ENCODE data around the gene SLC24A3. TPM values are rescaled to one million over a fixed set of nuclear protein-coding genes. Genes with fewer than 3 reads are reported as not detected.

Gene SLC24A3
- total RNA-seq, 4 donors from 2014 or later = 12.9 to 49.8 (median 27.6) TPM

DNA sequence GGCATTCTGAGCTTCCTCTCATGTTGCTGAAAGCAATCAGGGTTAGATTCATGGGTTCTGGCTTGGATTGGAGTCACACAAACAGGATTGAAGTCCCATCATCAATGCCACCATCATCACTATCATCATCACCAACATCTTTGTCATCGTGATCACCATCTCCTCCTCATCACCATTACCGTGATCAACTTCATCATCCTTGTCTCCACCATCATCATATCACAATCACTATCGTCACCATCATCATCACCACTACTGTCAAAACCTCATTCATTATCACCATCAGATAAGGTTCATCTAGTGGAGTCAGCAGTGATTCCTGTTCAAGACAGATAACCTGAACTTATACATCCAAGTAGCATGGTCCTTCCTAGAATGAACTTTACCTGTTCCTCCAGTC, 351.8 kb downstream of the SLC24A3 start:
- no peak overlapping the region for H3K4me3 ChIP-seq
- no peak for TF ChIP-seq CTCF (IDR thresholded peaks at IDR 0.05)
- intact Hi-C loops (cut with DNase I; ENCODE audit: low total_unique reads) = no loop called here
- no peak overlapping the region for H3K27ac ChIP-seq
- no peaks in the 10 kb centered on the region for H3K27me3 ChIP-seq
- no peaks in the 10 kb centered on the region for H3K9me3 ChIP-seq
- H3K4me1 ChIP-seq = no peaks in the 10 kb centered on the region
- no peak for DNase-seq
- no peaks in the 10 kb centered on the region for H3K36me3 ChIP-seq

GRCh38 chr20:19565736-19566135, 353.3 kb downstream of the SLC24A3 start:
- H3K9me3 ChIP-seq = no peaks in the 10 kb centered on the region
- H3K27me3 ChIP-seq = no peaks in the 10 kb centered on the region
- no peak overlapping the region for H3K4me3 ChIP-seq
- no peak for DNase-seq
- H3K4me1 ChIP-seq = no peaks in the 10 kb centered on the region
- TF ChIP-seq POLR2A (IDR thresholded peaks at IDR 0.05) (no peak), CTCF (IDR thresholded peaks at IDR 0.05) (no peak)
- no peak overlapping the region for H3K27ac ChIP-seq
- no peaks in the 10 kb centered on the region for H3K36me3 ChIP-seq
- intact Hi-C loops (cut with DNase I; ENCODE audit: low total_unique reads) = no loop called here

GRCh38 chr20:19566226-19566945, 353.9 kb downstream of the SLC24A3 start:
- DNase-seq = no peak
- no peaks in the 10 kb centered on the region for H3K4me1 ChIP-seq
- no peaks in the 10 kb centered on the region for H3K27me3 ChIP-seq
- H3K9me3 ChIP-seq = no peaks in the 10 kb centered on the region
- H3K4me3 ChIP-seq = no peak overlapping the region
- intact Hi-C loops (cut with DNase I; ENCODE audit: low total_unique reads) = no loop called here
- no peak overlapping the region for H3K27ac ChIP-seq
- H3K36me3 ChIP-seq = no peaks in the 10 kb centered on the region
- TF ChIP-seq CTCF (IDR thresholded peaks at IDR 0.05) (no peak), POLR2A (IDR thresholded peaks at IDR 0.05) (no peak)

DNA sequence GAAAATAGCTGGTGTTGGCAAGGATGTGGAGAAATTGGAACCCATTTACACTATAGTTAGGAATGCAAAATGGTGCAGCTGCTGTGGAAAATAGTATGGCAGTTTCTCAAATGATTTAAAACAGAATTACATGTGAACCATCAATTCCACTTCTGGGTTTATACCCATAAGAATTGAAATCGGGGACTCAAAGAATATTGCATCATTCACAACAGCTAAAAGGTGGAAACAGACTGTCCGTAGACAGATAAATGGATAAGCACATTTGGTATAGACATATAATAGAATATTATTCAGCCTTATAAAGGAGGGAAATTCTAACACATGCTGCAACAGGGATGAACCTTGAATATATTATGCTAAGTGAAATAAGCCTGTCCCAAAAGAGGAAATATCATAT, 355.7 kb downstream of the SLC24A3 start:
- H3K9me3 ChIP-seq = no peaks in the 10 kb centered on the region
- no peaks in the 10 kb centered on the region for H3K4me1 ChIP-seq
- no peaks in the 10 kb centered on the region for H3K27me3 ChIP-seq
- H3K27ac ChIP-seq = no peak overlapping the region
- no peaks in the 10 kb centered on the region for H3K36me3 ChIP-seq
- H3K4me3 ChIP-seq = no peak overlapping the region
- intact Hi-C loops (cut with DNase I; ENCODE audit: low total_unique reads) = no loop called here
- DNase-seq = no peak
- no peak for TF ChIP-seq POLR2A (IDR thresholded peaks at IDR 0.05)
- TF ChIP-seq CTCF (IDR thresholded peaks at IDR 0.05) = no peak

GRCh38 chr20:19571996-19572395, 359.6 kb downstream of the SLC24A3 start:
- no peak for DNase-seq
- Histone ChIP-seq H3K9me3 (no peaks in the 10 kb centered on the region), H3K4me3 (no peak overlapping the region), H3K27ac (no peak overlapping the region), H3K36me3 (no peaks in the 10 kb centered on the region), H3K4me1 (no peaks in the 10 kb centered on the region), H3K27me3 (no peaks in the 10 kb centered on the region)
- intact Hi-C loops (cut with DNase I; ENCODE audit: low total_unique reads) = no loop called here
- TF ChIP-seq CTCF (IDR thresholded peaks at IDR 0.05) (no peak), POLR2A (IDR thresholded peaks at IDR 0.05) (no peak)
